ENCODE data around the gene FAM168A.

DNA sequence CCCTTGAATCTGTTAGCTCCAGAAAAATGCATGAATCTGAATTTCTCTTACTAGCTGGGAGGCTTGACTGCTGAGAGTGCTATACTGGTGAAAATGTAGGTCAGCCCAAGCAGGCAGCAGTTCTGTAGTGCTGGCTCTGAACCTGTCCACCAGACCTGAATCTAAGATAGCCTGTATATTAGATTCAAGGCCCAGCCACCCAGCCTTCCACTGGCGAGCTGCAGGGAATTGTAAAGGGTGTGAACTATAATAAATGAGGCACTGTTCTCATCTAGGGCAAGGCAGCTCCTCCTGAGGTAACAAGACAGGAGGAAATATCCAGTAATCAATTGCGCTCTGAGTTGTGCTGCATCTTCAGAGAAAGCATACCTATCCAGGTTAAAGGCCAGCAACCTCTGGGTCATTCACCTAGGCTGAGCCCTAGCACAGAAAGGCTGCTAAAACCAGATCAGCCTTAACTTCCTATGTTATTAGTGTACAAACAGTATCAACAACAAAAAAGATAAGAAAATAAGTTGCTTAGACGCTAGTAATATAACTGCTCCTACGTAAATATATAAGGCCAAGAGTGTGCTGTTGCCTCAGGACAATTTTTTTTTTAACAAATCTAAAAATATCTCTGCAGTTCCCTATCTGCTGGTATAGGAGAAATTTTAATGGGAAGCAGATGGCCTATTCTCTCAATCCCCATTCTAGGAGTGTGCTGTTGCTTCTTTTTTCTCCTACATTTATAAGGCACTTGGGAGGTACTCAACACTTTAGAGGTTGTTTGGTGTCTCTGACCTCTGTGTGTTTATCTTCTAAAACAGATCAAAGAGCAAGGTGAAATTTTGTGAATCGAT lies 158.7 kb downstream of the FAM168A start:
- TF ChIP-seq, protein P1, sequence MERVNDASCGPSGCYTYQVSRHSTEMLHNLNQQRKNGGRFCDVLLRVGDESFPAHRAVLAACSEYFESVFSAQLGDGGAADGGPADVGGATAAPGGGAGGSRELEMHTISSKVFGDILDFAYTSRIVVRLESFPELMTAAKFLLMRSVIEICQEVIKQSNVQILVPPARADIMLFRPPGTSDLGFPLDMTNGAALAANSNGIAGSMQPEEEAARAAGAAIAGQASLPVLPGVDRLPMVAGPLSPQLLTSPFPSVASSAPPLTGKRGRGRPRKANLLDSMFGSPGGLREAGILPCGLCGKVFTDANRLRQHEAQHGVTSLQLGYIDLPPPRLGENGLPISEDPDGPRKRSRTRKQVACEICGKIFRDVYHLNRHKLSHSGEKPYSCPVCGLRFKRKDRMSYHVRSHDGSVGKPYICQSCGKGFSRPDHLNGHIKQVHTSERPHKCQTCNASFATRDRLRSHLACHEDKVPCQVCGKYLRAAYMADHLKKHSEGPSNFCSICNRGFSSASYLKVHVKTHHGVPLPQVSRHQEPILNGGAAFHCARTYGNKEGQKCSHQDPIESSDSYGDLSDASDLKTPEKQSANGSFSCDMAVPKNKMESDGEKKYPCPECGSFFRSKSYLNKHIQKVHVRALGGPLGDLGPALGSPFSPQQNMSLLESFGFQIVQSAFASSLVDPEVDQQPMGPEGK (CRISPR knock-in tag; IDR thresholded peaks at IDR 0.05; ENCODE audit: borderline replicate concordance): no peak
- no peak for TF ChIP-seq CSDC2 (CRISPR knock-in tag; IDR thresholded peaks at IDR 0.05)
- no peak for TF ChIP-seq ZFP3 (CRISPR knock-in tag; IDR thresholded peaks at IDR 0.05)
- no peak for TF ChIP-seq ZNF70 (CRISPR knock-in tag; IDR thresholded peaks at IDR 0.05)
- TF ChIP-seq ARNTL (CRISPR knock-in tag; IDR thresholded peaks at IDR 0.05; ENCODE audit: borderline replicate concordance, low read depth): no peak
- TF ChIP-seq OSR1 (CRISPR knock-in tag; IDR thresholded peaks at IDR 0.05): no peak
